Measurements from ENCODE around the gene CD300H.

GRCh38 chr17:74565126-74565525 is 2.2 kb downstream of the CD300H start:
- TF ChIP-seq CTCF (conservative IDR thresholded peaks at IDR 0.05; ENCODE audit: low read depth, low read length) (no peak), EZH2 (IDR thresholded peaks at IDR 0.05; ENCODE audit: low read length, unreplicated experiment) (no peak)

Measured in PC-3 (cell line).